HG03045 (cell line): ENCODE data around the gene PCGF1.

Experiments used
- ATAC-seq: cut with Tn5 transposase; IDR thresholded peaks from one replicate; pipeline ENCODE4 v1.9.1; 2021; ENCODE audit warnings: mild to moderate bottlenecking, moderate library complexity; ENCODE audit not compliant: unreplicated experiment

Gene PCGF1

GRCh38 chr2:74537140-74537539 is 29.6 kb upstream of the PCGF1 start:
- no peak for ATAC-seq

- no peak for ATAC-seq
These were observed 28.9 kb upstream of the PCGF1 start for GRCh38 chr2:74536166-74536950.

- no peak for ATAC-seq
These were observed 28.0 kb upstream of the PCGF1 start for GRCh38 chr2:74535440-74535965.

- ATAC-seq = no peak
These were observed 26.9 kb upstream of the PCGF1 start for GRCh38 chr2:74534411-74534810.

GRCh38 chr2:74533464-74533863 is 26.0 kb upstream of the PCGF1 start:
- ATAC-seq = no peak

GRCh38 chr2:74532222-74532621 is 24.7 kb upstream of the PCGF1 start:
- no peak for ATAC-seq

GRCh38 chr2:74531666-74532065 is 24.2 kb upstream of the PCGF1 start:
- no peak for ATAC-seq

- peak; percentile 21 for ATAC-seq
These were observed 23.0 kb upstream of the PCGF1 start for GRCh38 chr2:74530239-74531187.

- ATAC-seq = peak; percentile 84
These were observed 22.1 kb upstream of the PCGF1 start, which contains the start of the genes AUP1 and HTRA2 for GRCh38 chr2:74529357-74530238. Gene AUP1, minus strand, starts transcription at chr2:74529706. Its CDS starts 77 bp downstream, at chr2:74529629. Gene HTRA2, plus strand, starts transcription at chr2:74529933. Its CDS starts 74 bp downstream, at chr2:74530007.

GRCh38 chr2:74528600-74529356 is 21.3 kb upstream of the PCGF1 start:
- peak; percentile 13 for ATAC-seq

GRCh38 chr2:74527741-74528140 is 20.2 kb upstream of the PCGF1 start:
- no peak for ATAC-seq

- no peak for ATAC-seq
These were observed 19.2 kb upstream of the PCGF1 start for GRCh38 chr2:74526649-74527230.

- no peak for ATAC-seq
These were observed 18.5 kb upstream of the PCGF1 start, which contains the start of gene DQX1 for GRCh38 chr2:74525717-74526648. Gene DQX1, minus strand, starts transcription at chr2:74526231. Its CDS starts 502 bp downstream, at chr2:74525729.

GRCh38 chr2:74524955-74525716 is 17.6 kb upstream of the PCGF1 start:
- no peak for ATAC-seq

- ATAC-seq = no peak
These were observed 16.5 kb upstream of the PCGF1 start for GRCh38 chr2:74524005-74524404.

- ATAC-seq = no peak
These were observed 15.0 kb upstream of the PCGF1 start for GRCh38 chr2:74522516-74522915.

- ATAC-seq = no peak
These were observed 9.2 kb upstream of the PCGF1 start for GRCh38 chr2:74516650-74517049.
